Measurements from ENCODE around the gene NPIPB6.

Gene NPIPB6

GRCh38 chr16:28318042-28318744, 45.1 kb downstream of the NPIPB6 start:
- H3K36me3 Mint-ChIP-seq (ENCODE audit: insufficient read depth): peaks cover 32% of the 10 kb centered on the region
- no peak overlapping the region for H3K4me3 Mint-ChIP-seq
- DNase-seq (no peak), ATAC-seq (replicated peaks) (no peak)
- H3K27me3 Mint-ChIP-seq: no peaks in the 10 kb centered on the region
- peaks cover 20 to 23% of the 10 kb centered on the region in 2 donors for H3K4me1 Mint-ChIP-seq (ENCODE audit: low read depth in 2 of 2)
- no peak overlapping the region for H3K27ac Mint-ChIP-seq
- H3K9me3 Mint-ChIP-seq: no peaks in the 10 kb centered on the region

- no peaks in the 10 kb centered on the region for H3K27me3 Mint-ChIP-seq
- H3K9me3 Mint-ChIP-seq: no peaks in the 10 kb centered on the region
- peak overlapping the region; percentile 61 to 65 for H3K4me3 Mint-ChIP-seq
- ATAC-seq (replicated peaks): peak; percentile 78
- peak overlapping the region; percentile 82 to 91 for H3K27ac Mint-ChIP-seq
- peaks cover 26 to 27% of the 10 kb centered on the region in 2 donors for H3K4me1 Mint-ChIP-seq (ENCODE audit: low read depth in 2 of 2)
- DNase-seq: peak; percentile 72 to 76 (median 75)
- peaks cover 33% of the 10 kb centered on the region for H3K36me3 Mint-ChIP-seq (ENCODE audit: insufficient read depth)
Observed at GRCh38 chr16:28317040-28317880, 46.0 kb downstream of the NPIPB6 start.

- ATAC-seq (replicated peaks) (no peak), DNase-seq (no peak)
- Mint-ChIP-seq H3K27me3 (no peaks in the 10 kb centered on the region), H3K4me1 (ENCODE audit: low read depth in 2 of 2) (peaks cover 37% of the 10 kb centered on the region in 2 donors), H3K27ac (peak overlapping the region; percentile 35 to 91), H3K9me3 (no peaks in the 10 kb centered on the region), H3K36me3 (ENCODE audit: insufficient read depth) (peaks cover 29% of the 10 kb centered on the region), H3K4me3 (no peak overlapping the region)
Observed at GRCh38 chr16:28316054-28316453, 47.3 kb downstream of the NPIPB6 start.

GRCh38 chr16:28313587-28313986, 49.7 kb downstream of the NPIPB6 start:
- peaks cover 25% of the 10 kb centered on the region for H3K36me3 Mint-ChIP-seq (ENCODE audit: insufficient read depth)
- peak overlapping the region in 1 of 2 donors; percentile 46 for H3K4me3 Mint-ChIP-seq
- no peak for DNase-seq
- peaks cover 58 to 59% of the 10 kb centered on the region in 2 donors for H3K4me1 Mint-ChIP-seq (ENCODE audit: low read depth in 2 of 2)
- H3K27me3 Mint-ChIP-seq: no peaks in the 10 kb centered on the region
- H3K27ac Mint-ChIP-seq: peak overlapping the region; percentile 92 to 96
- no peak for ATAC-seq (replicated peaks)
- H3K9me3 Mint-ChIP-seq: no peaks in the 10 kb centered on the region

- H3K4me3 Mint-ChIP-seq: peak overlapping the region; percentile 72 to 85
- no peak for DNase-seq
Observed at GRCh38 chr16:28312327-28312726, 51.0 kb downstream of the NPIPB6 start.

GRCh38 chr16:28311913-28312312, 51.4 kb downstream of the NPIPB6 start:
- peak overlapping the region; percentile 92 to 96 for H3K27ac Mint-ChIP-seq
- DNase-seq: peak in 2 of 3 experiments; percentile 34 to 45
- H3K9me3 Mint-ChIP-seq: no peaks in the 10 kb centered on the region
- no peaks in the 10 kb centered on the region for H3K27me3 Mint-ChIP-seq
- peak; percentile 37 for ATAC-seq (replicated peaks)
- peak overlapping the region; percentile 72 to 85 for H3K4me3 Mint-ChIP-seq
- H3K36me3 Mint-ChIP-seq (ENCODE audit: insufficient read depth): peaks cover 21% of the 10 kb centered on the region
- peaks cover 54% of the 10 kb centered on the region in 2 donors for H3K4me1 Mint-ChIP-seq (ENCODE audit: low read depth in 2 of 2)

More at GRCh38 chr16:28312327-28312726, 51.0 kb downstream of the NPIPB6 start:
- H3K4me1 Mint-ChIP-seq (ENCODE audit: low read depth in 2 of 2): peaks cover 57 to 58% of the 10 kb centered on the region in 2 donors
- no peaks in the 10 kb centered on the region for H3K9me3 Mint-ChIP-seq
- peak overlapping the region; percentile 92 to 96 for H3K27ac Mint-ChIP-seq
- H3K27me3 Mint-ChIP-seq: no peaks in the 10 kb centered on the region
- H3K36me3 Mint-ChIP-seq (ENCODE audit: insufficient read depth): peaks cover 25% of the 10 kb centered on the region
- no peak for ATAC-seq (replicated peaks)

GRCh38 chr16:28311413-28311812, 51.9 kb downstream of the NPIPB6 start:
- Mint-ChIP-seq H3K27ac (peak overlapping the region; percentile 93 to 96), H3K4me1 (ENCODE audit: low read depth in 2 of 2) (peaks cover 51 to 53% of the 10 kb centered on the region in 2 donors), H3K9me3 (no peaks in the 10 kb centered on the region), H3K27me3 (no peaks in the 10 kb centered on the region), H3K4me3 (peak overlapping the region; percentile 72 to 85), H3K36me3 (ENCODE audit: insufficient read depth) (peaks cover 19% of the 10 kb centered on the region)
- ATAC-seq (replicated peaks): no peak
- no peak for DNase-seq

GRCh38 chr16:28310796-28311195, 52.5 kb downstream of the NPIPB6 start:
- Mint-ChIP-seq H3K9me3 (no peaks in the 10 kb centered on the region), H3K27ac (peak overlapping the region; percentile 93 to 96), H3K4me1 (ENCODE audit: low read depth in 2 of 2) (peaks cover 53 to 58% of the 10 kb centered on the region in 2 donors), H3K4me3 (peak overlapping the region; percentile 72 to 85), H3K27me3 (no peaks in the 10 kb centered on the region), H3K36me3 (ENCODE audit: insufficient read depth) (peaks cover 20% of the 10 kb centered on the region)
- no peak for ATAC-seq (replicated peaks)
- no peak for DNase-seq

- Mint-ChIP-seq H3K4me3 (peak overlapping the region; percentile 72 to 85), H3K27ac (peak overlapping the region; percentile 93 to 96), H3K9me3 (no peaks in the 10 kb centered on the region), H3K4me1 (ENCODE audit: low read depth in 2 of 2) (peaks cover 54 to 63% of the 10 kb centered on the region in 2 donors), H3K27me3 (no peaks in the 10 kb centered on the region), H3K36me3 (ENCODE audit: insufficient read depth) (peaks cover 23% of the 10 kb centered on the region)
- ATAC-seq (replicated peaks) (peak; percentile 90), DNase-seq (peak; percentile 88 to 89 (median 88))
Observed at GRCh38 chr16:28309811-28310311, 53.4 kb downstream of the NPIPB6 start.

GRCh38 chr16:28308794-28309584, 54.3 kb downstream of the NPIPB6 start:
- Mint-ChIP-seq H3K9me3 (no peaks in the 10 kb centered on the region), H3K27ac (peak overlapping the region; percentile 93 to 96), H3K4me3 (peak overlapping the region; percentile 72 to 85), H3K27me3 (no peaks in the 10 kb centered on the region), H3K36me3 (ENCODE audit: insufficient read depth) (peaks cover 30% of the 10 kb centered on the region), H3K4me1 (ENCODE audit: low read depth in 2 of 2) (peaks cover 54 to 63% of the 10 kb centered on the region in 2 donors)
- DNase-seq (no peak), ATAC-seq (replicated peaks) (no peak)

GRCh38 chr16:28307936-28308335, 55.4 kb downstream of the NPIPB6 start:
- ATAC-seq (replicated peaks) (no peak), DNase-seq (no peak)
- Mint-ChIP-seq H3K36me3 (ENCODE audit: insufficient read depth) (peaks cover 25% of the 10 kb centered on the region), H3K9me3 (no peaks in the 10 kb centered on the region), H3K27ac (peak overlapping the region in 1 of 2 donors; percentile 93), H3K4me3 (no peak overlapping the region), H3K27me3 (no peaks in the 10 kb centered on the region), H3K4me1 (ENCODE audit: low read depth in 2 of 2) (peaks cover 58 to 60% of the 10 kb centered on the region in 2 donors)

GRCh38 chr16:28304214-28304613, 59.1 kb downstream of the NPIPB6 start:
- peak overlapping the region in 1 of 2 donors; percentile 74 for H3K27ac Mint-ChIP-seq
- H3K36me3 Mint-ChIP-seq (ENCODE audit: insufficient read depth): peaks cover 19% of the 10 kb centered on the region
- ATAC-seq (replicated peaks) (no peak), DNase-seq (no peak)
- no peaks in the 10 kb centered on the region for H3K9me3 Mint-ChIP-seq
- no peak overlapping the region for H3K4me3 Mint-ChIP-seq
- peaks cover 55 to 58% of the 10 kb centered on the region in 2 donors for H3K4me1 Mint-ChIP-seq (ENCODE audit: low read depth in 2 of 2)
- H3K27me3 Mint-ChIP-seq: no peaks in the 10 kb centered on the region

- no peaks in the 10 kb centered on the region for H3K27me3 Mint-ChIP-seq
- H3K4me3 Mint-ChIP-seq: no peak overlapping the region
- H3K4me1 Mint-ChIP-seq (ENCODE audit: low read depth in 2 of 2): peaks cover 54 to 62% of the 10 kb centered on the region in 2 donors
- H3K36me3 Mint-ChIP-seq (ENCODE audit: insufficient read depth): peaks cover 19% of the 10 kb centered on the region
- no peak for ATAC-seq (replicated peaks)
- H3K9me3 Mint-ChIP-seq: no peaks in the 10 kb centered on the region
- DNase-seq: no peak
- peak overlapping the region; percentile 80 to 90 for H3K27ac Mint-ChIP-seq
Observed at GRCh38 chr16:28303132-28303531, 60.2 kb downstream of the NPIPB6 start.
